ENCODE measurements around the gene BAIAP2L1.

BAIAP2L1 gene

GRCh38 chr7:98281757-98282606 lies 118.9 kb downstream of the BAIAP2L1 start:
- TF ChIP-seq ZNF274 (IDR thresholded peaks at IDR 0.05; ENCODE audit: low read depth, low read length), result no peak
- peak overlapping the region; percentile 89 for H3K4me3 ChIP-seq (ENCODE audit: low read length)

- TF ChIP-seq ZNF274 (IDR thresholded peaks at IDR 0.05; ENCODE audit: low read depth, low read length), result no peak
- peak within 1 kb of the TSS; percentile 89 for H3K4me3 ChIP-seq (ENCODE audit: low read length)
These were observed 119.8 kb downstream of the BAIAP2L1 start, which contains the start of gene BRI3 for GRCh38 chr7:98280791-98281756. BRI3 (plus strand) TSS chr7:98281686; CDS start chr7:98281796, 110 bp downstream.

GRCh38 chr7:98280296-98280695 lies 120.6 kb downstream of the BAIAP2L1 start:
- TF ChIP-seq ZNF274 (IDR thresholded peaks at IDR 0.05; ENCODE audit: low read depth, low read length), result no peak
- H3K4me3 ChIP-seq (ENCODE audit: low read length), result no peak overlapping the region; the same call in 1 of the 2 replicates

- no peak overlapping the region for H3K4me3 ChIP-seq (ENCODE audit: low read length)
- TF ChIP-seq ZNF274 (IDR thresholded peaks at IDR 0.05; ENCODE audit: low read depth, low read length), result no peak
These were observed 122.0 kb downstream of the BAIAP2L1 start for GRCh38 chr7:98278936-98279335.

DNA sequence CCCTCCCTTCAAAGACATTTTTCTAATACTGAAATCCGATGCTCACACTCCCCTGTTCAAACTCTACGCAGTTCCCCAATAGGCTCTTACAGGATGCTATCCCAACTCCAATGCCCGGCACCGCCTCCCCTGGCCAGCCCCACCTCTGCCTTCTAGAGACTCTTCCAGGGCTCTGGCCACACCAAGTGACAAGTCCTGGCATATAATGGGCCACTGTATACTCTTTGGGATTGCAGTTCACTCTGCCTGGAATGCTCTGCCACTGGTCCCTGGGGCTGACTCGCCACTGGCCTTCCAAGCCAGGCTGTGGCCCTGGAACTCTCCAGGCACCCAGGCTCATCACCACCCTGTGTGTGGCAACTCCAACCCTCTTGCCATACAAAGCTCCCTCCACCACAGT lies 122.5 kb downstream of the BAIAP2L1 start:
- no peak overlapping the region for H3K4me3 ChIP-seq (ENCODE audit: low read length)
- TF ChIP-seq ZNF274 (IDR thresholded peaks at IDR 0.05; ENCODE audit: low read depth, low read length), result no peak

GRCh38 chr7:98276241-98276761 lies 124.6 kb downstream of the BAIAP2L1 start:
- TF ChIP-seq ZNF274 (IDR thresholded peaks at IDR 0.05; ENCODE audit: low read depth, low read length), result no peak
- no peak overlapping the region for H3K4me3 ChIP-seq (ENCODE audit: low read length)

GRCh38 chr7:98267303-98267702 lies 133.6 kb downstream of the BAIAP2L1 start:
- H3K4me3 ChIP-seq (ENCODE audit: low read length), result no peak overlapping the region
- no peak for TF ChIP-seq ZNF274 (IDR thresholded peaks at IDR 0.05; ENCODE audit: low read depth, low read length)

DNA sequence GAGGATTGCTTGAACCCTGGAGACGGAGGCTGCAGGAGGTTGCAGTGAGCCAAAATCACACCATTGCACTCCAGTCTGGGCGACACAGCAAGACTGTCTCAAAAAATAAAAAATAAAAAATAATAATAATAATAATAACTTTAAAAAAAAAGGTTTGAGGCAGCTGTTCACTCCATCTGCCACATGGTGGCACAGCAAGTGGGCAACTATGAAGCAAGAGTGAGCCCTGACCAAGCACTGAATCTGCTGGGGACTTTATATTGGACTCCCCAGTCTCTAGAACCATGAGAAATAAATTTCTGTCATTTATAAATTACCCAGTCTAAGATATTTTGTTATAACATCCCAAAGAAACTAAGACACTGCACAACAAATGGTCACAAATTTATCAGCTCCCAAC lies 134.1 kb downstream of the BAIAP2L1 start:
- H3K4me3 ChIP-seq (ENCODE audit: low read length), result no peak overlapping the region
- TF ChIP-seq ZNF274 (IDR thresholded peaks at IDR 0.05; ENCODE audit: low read depth, low read length), result no peak

DNA sequence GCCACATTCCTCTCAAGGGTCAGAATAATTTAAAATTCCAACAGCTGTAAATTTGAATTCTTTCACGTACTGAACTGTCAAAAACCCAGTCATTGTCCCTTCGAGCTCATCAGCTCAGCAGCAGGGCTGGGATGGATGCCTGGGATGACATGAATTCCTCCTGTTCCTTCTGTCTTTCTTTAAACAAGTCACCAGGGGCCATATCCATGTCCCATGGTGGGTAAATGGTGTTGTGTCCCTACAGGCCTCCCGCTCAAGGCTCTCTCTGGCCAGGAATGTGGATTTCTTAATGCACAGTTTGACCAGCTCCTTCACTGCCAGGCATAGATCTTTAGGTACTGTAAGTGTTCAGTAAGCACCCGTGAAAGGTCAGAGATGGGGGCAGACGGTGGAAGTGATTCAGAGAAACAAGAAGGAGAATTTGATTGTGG lies 135.0 kb downstream of the BAIAP2L1 start:
- no peak overlapping the region for H3K4me3 ChIP-seq (ENCODE audit: low read length)
- TF ChIP-seq ZNF274 (IDR thresholded peaks at IDR 0.05; ENCODE audit: low read depth, low read length), result no peak

DNA sequence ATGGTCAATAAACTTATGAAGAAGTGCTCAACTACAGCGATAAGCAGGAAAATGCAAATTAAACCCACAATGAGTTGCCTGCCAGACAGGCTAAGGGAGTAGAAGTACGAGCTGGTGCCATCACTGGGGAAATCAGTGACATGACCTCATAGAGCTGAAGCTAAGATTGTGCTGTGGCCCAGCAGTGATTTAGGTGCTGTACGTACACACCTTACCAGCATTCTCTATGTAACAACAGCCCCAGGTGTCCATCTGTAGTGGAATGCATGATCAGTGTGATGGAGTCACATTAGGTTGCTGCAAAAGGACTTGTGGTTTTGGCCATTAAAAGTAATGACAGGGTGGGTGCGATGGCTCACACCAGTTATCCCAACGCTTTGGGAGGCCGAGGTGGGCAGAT lies 143.2 kb downstream of the BAIAP2L1 start:
- no peak for TF ChIP-seq ZNF274 (IDR thresholded peaks at IDR 0.05; ENCODE audit: low read depth, low read length)
- H3K4me3 ChIP-seq (ENCODE audit: low read length), result no peak overlapping the region

DNA sequence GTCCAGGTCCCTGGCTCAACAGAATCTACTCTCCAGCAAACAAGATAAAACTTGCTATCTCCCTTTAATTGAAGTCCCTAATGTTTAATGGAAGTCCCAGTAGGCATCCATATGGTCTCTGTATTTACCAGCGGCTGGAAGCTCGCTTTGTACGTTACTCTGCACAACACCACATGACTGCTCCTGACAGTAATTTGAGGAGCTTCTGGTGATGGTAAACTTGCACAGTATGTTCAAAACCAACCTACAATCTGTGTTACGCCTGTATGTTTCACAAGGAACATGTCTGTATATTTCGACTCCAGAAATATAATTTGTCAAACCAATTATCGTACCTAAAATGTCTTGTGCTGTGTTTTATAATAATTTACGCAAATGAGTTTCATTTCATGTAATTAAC lies 144.5 kb downstream of the BAIAP2L1 start:
- no peak overlapping the region for H3K4me3 ChIP-seq (ENCODE audit: low read length)
- TF ChIP-seq ZNF274 (IDR thresholded peaks at IDR 0.05; ENCODE audit: low read depth, low read length), result no peak

DNA sequence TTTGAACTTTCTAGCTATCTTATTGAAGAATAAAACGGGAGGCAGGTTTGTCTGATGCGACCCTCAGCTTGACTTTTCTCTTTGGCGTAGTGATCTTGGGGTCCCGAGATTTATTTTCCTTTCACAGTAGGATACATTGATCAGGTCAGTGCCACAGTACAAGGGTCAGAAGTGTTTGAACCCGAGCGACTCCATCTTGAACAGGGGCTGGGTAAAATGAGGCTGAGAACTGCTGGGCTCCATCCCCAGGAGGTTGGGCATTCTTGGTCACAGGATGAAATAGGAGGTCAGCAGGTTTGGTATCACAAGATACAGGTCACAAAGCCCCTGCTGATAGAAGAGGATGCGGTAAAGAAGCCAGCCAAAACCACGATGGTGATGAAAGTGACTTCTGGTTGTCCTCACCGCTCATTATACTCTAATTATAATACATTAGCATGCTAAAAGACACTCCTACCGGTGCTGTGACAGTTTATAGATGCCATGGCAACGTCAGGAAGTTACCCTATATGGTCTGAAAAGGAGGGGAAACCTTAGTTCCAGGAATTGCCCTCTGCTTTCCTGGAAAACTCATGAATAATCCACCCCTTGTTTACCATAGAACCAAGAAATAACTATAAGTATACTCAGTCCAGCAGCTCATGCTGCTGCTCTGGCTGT lies 145.8 kb downstream of the BAIAP2L1 start:
- TF ChIP-seq ZNF274 (IDR thresholded peaks at IDR 0.05; ENCODE audit: low read depth, low read length), result no peak
- no peak overlapping the region for H3K4me3 ChIP-seq (ENCODE audit: low read length)

DNA sequence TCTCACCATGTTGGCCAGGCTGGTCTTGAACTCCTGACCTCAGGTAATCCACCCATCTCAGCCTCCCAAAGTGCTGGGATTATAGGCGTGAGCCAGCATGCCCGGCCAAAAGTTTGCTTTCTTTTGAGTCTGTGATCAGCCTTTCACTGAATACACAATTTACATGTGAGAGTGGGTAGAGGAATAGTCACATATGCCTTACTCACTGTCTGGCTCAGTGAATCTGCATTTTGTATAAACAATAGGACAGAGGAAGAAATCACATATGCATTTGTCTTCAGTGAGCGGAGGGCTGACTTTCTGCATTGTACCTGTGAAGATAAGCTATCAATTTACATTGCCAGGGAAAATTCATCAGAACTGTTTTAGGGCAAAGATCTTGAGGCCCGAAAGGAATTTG lies 146.4 kb downstream of the BAIAP2L1 start:
- TF ChIP-seq ZNF274 (IDR thresholded peaks at IDR 0.05; ENCODE audit: low read depth, low read length), result no peak
- H3K4me3 ChIP-seq (ENCODE audit: low read length), result no peak overlapping the region

Data from GM08714 (cell line).